Stomach (tissue), 4 donors: Measurements from ENCODE around the gene PLCB3.

Source experiments
- CTCF ChIP-seq, 7 experiments: fragments of 450-650 bp in 4 of 7; fragments of 200-600 bp in 3 of 7; sonication (generic) in 3 of 7; IDR thresholded peaks; one replicate each; pipeline ENCODE4 v1.5.1; 2016 to 2019; ENCODE audit warnings: antibody characterized with exemption in 7 of 7, control low read depth in 2 of 7, mild to moderate bottlenecking in 1 of 7
- POLR2A ChIP-seq, 4 donors: fragments of 450-650 bp; IDR thresholded peaks; one replicate each; pipeline ENCODE4 v1.6.1; 2016; ENCODE audit warnings: antibody characterized with exemption in 4 of 4, control low read depth in 2 of 4, mild to moderate bottlenecking in 1 of 4, moderate library complexity in 1 of 4

DNA sequence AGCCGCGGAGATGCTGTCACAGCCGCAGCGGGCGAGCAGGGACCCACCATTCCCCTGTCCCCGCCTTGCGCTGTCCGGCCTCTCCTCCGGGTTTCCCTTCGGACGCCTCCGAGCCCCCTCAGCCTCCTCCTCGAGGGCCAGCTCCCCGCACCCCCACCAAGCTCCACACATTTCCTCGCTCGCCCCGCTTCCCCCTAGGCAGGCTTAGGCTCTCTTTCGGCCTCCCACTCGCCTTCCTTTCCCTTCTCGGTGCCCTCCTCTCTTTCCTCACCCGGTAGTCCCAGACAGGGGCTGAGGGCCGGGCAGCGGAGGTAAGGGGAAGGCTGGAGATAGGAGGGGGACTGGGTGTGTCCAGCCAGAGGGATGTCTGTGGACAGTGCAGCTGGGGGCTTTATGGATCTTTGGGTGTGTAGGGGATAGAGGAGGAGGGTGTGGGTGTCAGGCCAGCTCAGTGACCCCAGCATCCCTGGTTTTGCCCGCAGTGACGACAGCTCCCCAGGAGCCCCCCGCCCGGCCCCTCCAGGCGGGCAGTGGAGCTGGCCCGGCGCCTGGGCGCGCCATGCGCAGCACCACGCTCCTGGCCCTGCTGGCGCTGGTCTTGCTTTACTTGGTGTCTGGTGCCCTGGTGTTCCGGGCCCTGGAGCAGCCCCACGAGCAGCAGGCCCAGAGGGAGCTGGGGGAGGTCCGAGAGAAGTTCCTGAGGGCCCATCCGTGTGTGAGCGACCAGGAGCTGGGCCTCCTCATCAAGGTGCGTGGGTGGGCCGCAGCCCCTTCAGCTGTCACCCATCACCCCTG is 41.3 kb downstream of the PLCB3 start:
- no peak for TF ChIP-seq POLR2A (IDR thresholded peaks at IDR 0.05)
- no peak for TF ChIP-seq CTCF (IDR thresholded peaks at IDR 0.05)
